Left hindlimb (tissue), 1 donor: Measurements from ENCODE around the gene ULK3.

Experiments used
- DNase-seq: peaks from one replicate; pipeline ENCODE4 v3.0.0-alpha.2; 2018

The ULK3 gene

GRCh38 chr15:74821091-74821789 lies 21.7 kb downstream of the ULK3 start:
- no peak for DNase-seq

- DNase-seq = no peak
Measured at GRCh38 chr15:74820056-74820455, 22.9 kb downstream of the ULK3 start.

GRCh38 chr15:74817370-74817737 lies 25.6 kb downstream of the ULK3 start:
- DNase-seq = no peak

- DNase-seq = no peak
Measured at GRCh38 chr15:74816624-74817369, 26.2 kb downstream of the ULK3 start.

- no peak for DNase-seq
Measured at GRCh38 chr15:74815961-74816360, 27.0 kb downstream of the ULK3 start.

- no peak for DNase-seq
Measured at GRCh38 chr15:74815121-74815934, 27.6 kb downstream of the ULK3 start.

GRCh38 chr15:74812533-74812932 lies 30.4 kb downstream of the ULK3 start, which contains the start of gene LMAN1L:
Gene LMAN1L (plus strand): TSS chr15:74812835. CDS start chr15:74812855, 20 bp downstream.
- DNase-seq = no peak

GRCh38 chr15:74809956-74810355 lies 33.0 kb downstream of the ULK3 start:
- no peak for DNase-seq

- no peak for DNase-seq
Measured at GRCh38 chr15:74809242-74809641, 33.7 kb downstream of the ULK3 start.

GRCh38 chr15:74808840-74809229 lies 34.1 kb downstream of the ULK3 start:
- no peak for DNase-seq

- DNase-seq = no peak
Measured at GRCh38 chr15:74808078-74808839, 34.7 kb downstream of the ULK3 start.

- DNase-seq = no peak
Measured at GRCh38 chr15:74807282-74807681, 35.7 kb downstream of the ULK3 start.

GRCh38 chr15:74804935-74805334 lies 38.0 kb downstream of the ULK3 start:
- DNase-seq = no peak

- no peak for DNase-seq
Measured at GRCh38 chr15:74802862-74803447, 40.0 kb downstream of the ULK3 start.

- no peak for DNase-seq
Measured at GRCh38 chr15:74802290-74802689, 40.7 kb downstream of the ULK3 start.

- no peak for DNase-seq
Measured at GRCh38 chr15:74801311-74801997, 41.5 kb downstream of the ULK3 start.

GRCh38 chr15:74800559-74801094 lies 42.3 kb downstream of the ULK3 start:
- no peak for DNase-seq

GRCh38 chr15:74799856-74800558 lies 42.9 kb downstream of the ULK3 start:
- DNase-seq = no peak

- DNase-seq = no peak
Measured at GRCh38 chr15:74799255-74799855, 43.6 kb downstream of the ULK3 start.
